ENCODE measurements around the gene ARID5B.
A peak's percentile ranks its signal among the peaks of the same experiment; 100 is the strongest.

The ARID5B gene

GRCh38 chr10:62010366-62010765 lies 108.9 kb downstream of the ARID5B start:
- no peak overlapping the region for H3K4me3 ChIP-seq (ENCODE audit: low read length)
- no peak for TF ChIP-seq CTCF (conservative IDR thresholded peaks at IDR 0.05; ENCODE audit: low read length)
- no peak for DNase-seq (ENCODE audit: low read depth)

GRCh38 chr10:62011558-62011957 lies 110.1 kb downstream of the ARID5B start:
- TF ChIP-seq CTCF (conservative IDR thresholded peaks at IDR 0.05; ENCODE audit: low read length) = no peak
- no peak overlapping the region for H3K4me3 ChIP-seq (ENCODE audit: low read length)
- DNase-seq (ENCODE audit: low read depth) = no peak

GRCh38 chr10:62012318-62012717 lies 110.8 kb downstream of the ARID5B start:
- TF ChIP-seq CTCF (conservative IDR thresholded peaks at IDR 0.05; ENCODE audit: low read length) = no peak
- no peak overlapping the region for H3K4me3 ChIP-seq (ENCODE audit: low read length)
- no peak for DNase-seq (ENCODE audit: low read depth)

- DNase-seq (ENCODE audit: low read depth) = no peak
- no peak for TF ChIP-seq CTCF (conservative IDR thresholded peaks at IDR 0.05; ENCODE audit: low read length)
- H3K4me3 ChIP-seq (ENCODE audit: low read length) = no peak overlapping the region
Measured at GRCh38 chr10:62014510-62014909, 113.0 kb downstream of the ARID5B start.

- H3K4me3 ChIP-seq (ENCODE audit: low read length) = no peak overlapping the region
- no peak for TF ChIP-seq CTCF (conservative IDR thresholded peaks at IDR 0.05; ENCODE audit: low read length)
- no peak for DNase-seq (ENCODE audit: low read depth)
Measured at GRCh38 chr10:62015994-62016393, 114.5 kb downstream of the ARID5B start.

- peak; percentile 85 for DNase-seq (ENCODE audit: low read depth)
- no peak overlapping the region for H3K4me3 ChIP-seq (ENCODE audit: low read length)
- TF ChIP-seq CTCF (conservative IDR thresholded peaks at IDR 0.05; ENCODE audit: low read length) = no peak
Measured at GRCh38 chr10:62016623-62017490, 115.4 kb downstream of the ARID5B start.

GRCh38 chr10:62017491-62017870 lies 116.0 kb downstream of the ARID5B start:
- peak; percentile 95 for DNase-seq (ENCODE audit: low read depth)
- TF ChIP-seq CTCF (conservative IDR thresholded peaks at IDR 0.05; ENCODE audit: low read length) = no peak
- H3K4me3 ChIP-seq (ENCODE audit: low read length) = no peak overlapping the region
